ENCODE data around the gene RASA2.
"Not testable (repeated sequence)": the region's sequence is repeated elsewhere in the genome, so short reads cannot be mapped to it uniquely, and the experiment has no call there.

RASA2 gene

DNA sequence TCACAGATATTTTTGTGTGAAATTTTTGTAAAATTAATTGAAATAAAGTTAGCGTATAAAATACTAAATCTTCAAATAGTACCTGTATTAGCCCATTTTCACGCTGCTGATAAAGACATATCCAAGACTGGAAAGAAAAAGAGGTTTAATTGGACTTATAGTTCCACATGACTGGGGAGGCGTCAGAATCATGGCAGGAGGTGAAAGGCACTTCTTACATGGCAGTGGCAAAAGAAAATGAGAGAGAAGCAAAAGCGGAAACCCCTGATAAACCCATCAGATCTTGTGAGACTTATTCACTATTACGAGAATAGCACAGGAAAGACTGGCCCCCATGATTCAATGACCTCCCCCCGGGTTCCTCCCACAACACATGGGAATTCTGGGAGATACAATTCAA lies 49.2 kb downstream of the RASA2 start:
- H3K9me3 ChIP-seq (ENCODE audit: control insufficient read depth, low read length); H3K4me1 ChIP-seq (ENCODE audit: control insufficient read depth, insufficient read depth, low read length, poor library complexity, severe bottlenecking); H3K27ac ChIP-seq (ENCODE audit: low read depth, low read length, severe bottlenecking); H3K4me3 ChIP-seq (ENCODE audit: extremely low read depth, insufficient read depth, low read length, poor library complexity, severe bottlenecking): not testable (repeated sequence)
- 100% methylated on average over 2 of the region's 6 CpGs for WGBS, 2 experiments (ENCODE audit: insufficient coverage in 2 of 2)
- H3K36me3 ChIP-seq (ENCODE audit: control insufficient read depth, insufficient read depth, low read length), result peaks cover 29% of the 10 kb centered on the region

GRCh38 chr3:141537856-141538255 lies 51.0 kb downstream of the RASA2 start:
- no peak overlapping the region for H3K27ac ChIP-seq (ENCODE audit: low read depth, low read length, severe bottlenecking)
- no peaks in the 10 kb centered on the region for H3K4me1 ChIP-seq (ENCODE audit: control insufficient read depth, insufficient read depth, low read length, poor library complexity, severe bottlenecking)
- H3K4me3 ChIP-seq (ENCODE audit: extremely low read depth, insufficient read depth, low read length, poor library complexity, severe bottlenecking), result no peak overlapping the region
- H3K36me3 ChIP-seq (ENCODE audit: control insufficient read depth, insufficient read depth, low read length), result peaks cover 41% of the 10 kb centered on the region
- peaks cover 8% of the 10 kb centered on the region for H3K9me3 ChIP-seq (ENCODE audit: control insufficient read depth, low read length)

DNA sequence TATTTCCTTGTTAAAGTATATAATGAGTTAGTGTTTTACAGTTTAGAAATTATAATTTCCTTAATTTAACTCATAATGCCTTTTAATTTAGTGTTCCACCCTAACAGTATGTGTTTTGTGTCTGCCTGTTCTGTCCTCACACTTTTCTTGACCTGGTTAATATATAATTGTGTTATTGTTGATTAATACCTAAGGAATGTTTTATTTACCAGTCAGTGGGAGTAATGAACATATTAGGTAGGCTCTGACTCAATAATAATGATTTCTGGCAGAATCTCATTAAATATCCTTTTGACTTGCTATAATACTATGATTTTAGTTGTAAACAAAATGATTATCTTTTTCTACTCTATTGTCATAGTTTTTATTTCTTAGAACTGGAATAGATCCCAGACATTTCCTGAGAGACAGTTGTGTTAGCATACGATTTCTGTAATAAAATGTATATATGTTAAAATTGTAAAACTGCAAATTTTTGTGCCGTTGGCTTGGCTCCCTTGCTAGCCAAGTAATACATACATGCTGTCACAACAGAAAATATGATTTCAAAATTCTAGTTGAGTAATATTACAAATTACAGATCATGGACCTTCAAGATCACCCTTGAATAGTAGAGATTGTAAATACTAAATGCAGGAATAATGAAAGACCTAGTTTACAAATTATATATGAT lies 51.9 kb downstream of the RASA2 start:
- WGBS, 2 experiments (ENCODE audit: insufficient coverage in 2 of 2), result no CpG with 5 or more reads among the region's 2 CpGs
- H3K9me3 ChIP-seq (ENCODE audit: control insufficient read depth, low read length), result peaks cover 8% of the 10 kb centered on the region
- H3K4me3 ChIP-seq (ENCODE audit: extremely low read depth, insufficient read depth, low read length, poor library complexity, severe bottlenecking), result no peak overlapping the region
- H3K27ac ChIP-seq (ENCODE audit: low read depth, low read length, severe bottlenecking), result no peak overlapping the region
- no peaks in the 10 kb centered on the region for H3K4me1 ChIP-seq (ENCODE audit: control insufficient read depth, insufficient read depth, low read length, poor library complexity, severe bottlenecking)
- H3K36me3 ChIP-seq (ENCODE audit: control insufficient read depth, insufficient read depth, low read length), result peaks cover 40% of the 10 kb centered on the region

DNA sequence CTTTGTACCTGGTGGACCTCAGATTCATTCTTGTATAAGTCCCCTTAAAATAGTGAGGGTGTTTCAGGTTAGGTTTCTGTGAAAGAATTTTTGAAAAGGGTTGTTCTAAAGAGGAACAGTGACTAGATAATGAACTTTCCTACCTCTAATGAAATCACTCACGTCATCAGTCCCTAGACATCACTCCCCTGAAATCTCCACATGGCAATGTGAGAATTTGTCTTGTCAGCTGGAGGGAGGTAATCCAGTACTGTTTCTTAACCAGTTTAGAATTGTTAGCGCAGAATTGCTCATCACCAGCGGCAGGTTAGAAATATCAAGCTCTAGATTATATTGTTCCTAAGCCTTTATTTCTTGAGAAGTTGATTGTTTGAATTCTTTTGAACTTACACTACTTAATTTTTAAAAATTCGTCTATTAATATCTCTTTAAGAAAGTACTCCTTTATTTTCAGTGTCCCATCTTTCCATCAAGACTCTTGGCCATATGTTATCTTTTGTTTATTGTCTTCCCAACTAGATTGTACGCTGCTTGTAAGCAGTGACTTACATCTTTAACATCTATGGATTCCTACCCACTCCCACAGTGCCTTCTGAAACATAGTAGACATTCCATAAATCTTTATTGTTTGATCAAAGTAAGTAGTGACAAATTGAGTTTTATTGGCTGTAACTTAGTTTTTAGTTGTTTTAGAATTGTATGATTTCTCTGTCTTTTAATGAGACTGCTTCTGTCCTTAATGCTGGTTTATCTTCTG lies 52.8 kb downstream of the RASA2 start:
- H3K36me3 ChIP-seq (ENCODE audit: control insufficient read depth, insufficient read depth, low read length), result peaks cover 40% of the 10 kb centered on the region
- WGBS, 2 experiments (ENCODE audit: insufficient coverage in 2 of 2), result 100% methylated on average over 2 of the region's 5 CpGs; no CpG with 5 or more reads in 1 of the 2 experiments
- no peak overlapping the region for H3K4me3 ChIP-seq (ENCODE audit: extremely low read depth, insufficient read depth, low read length, poor library complexity, severe bottlenecking)
- H3K27ac ChIP-seq (ENCODE audit: low read depth, low read length, severe bottlenecking), result no peak overlapping the region
- no peaks in the 10 kb centered on the region for H3K4me1 ChIP-seq (ENCODE audit: control insufficient read depth, insufficient read depth, low read length, poor library complexity, severe bottlenecking)
- H3K9me3 ChIP-seq (ENCODE audit: control insufficient read depth, low read length), result peaks cover 8% of the 10 kb centered on the region

GRCh38 chr3:141540531-141540930 lies 53.7 kb downstream of the RASA2 start:
- no peak overlapping the region for H3K27ac ChIP-seq (ENCODE audit: low read depth, low read length, severe bottlenecking)
- no CpG with 5 or more reads among the region's 2 CpGs for WGBS, 2 experiments (ENCODE audit: insufficient coverage in 2 of 2)
- H3K36me3 ChIP-seq (ENCODE audit: control insufficient read depth, insufficient read depth, low read length), result peaks cover 46% of the 10 kb centered on the region
- H3K4me1 ChIP-seq (ENCODE audit: control insufficient read depth, insufficient read depth, low read length, poor library complexity, severe bottlenecking), result no peaks in the 10 kb centered on the region
- peaks cover 4% of the 10 kb centered on the region for H3K9me3 ChIP-seq (ENCODE audit: control insufficient read depth, low read length)
- no peak overlapping the region for H3K4me3 ChIP-seq (ENCODE audit: extremely low read depth, insufficient read depth, low read length, poor library complexity, severe bottlenecking)

GRCh38 chr3:141542202-141542969 lies 55.6 kb downstream of the RASA2 start:
- no CpG with 5 or more reads among the region's 2 CpGs for WGBS, 2 experiments (ENCODE audit: insufficient coverage in 2 of 2)
- peaks cover 10% of the 10 kb centered on the region for H3K9me3 ChIP-seq (ENCODE audit: control insufficient read depth, low read length)
- H3K4me1 ChIP-seq (ENCODE audit: control insufficient read depth, insufficient read depth, low read length, poor library complexity, severe bottlenecking), result no peaks in the 10 kb centered on the region
- no peak overlapping the region for H3K27ac ChIP-seq (ENCODE audit: low read depth, low read length, severe bottlenecking)
- no peak overlapping the region for H3K4me3 ChIP-seq (ENCODE audit: extremely low read depth, insufficient read depth, low read length, poor library complexity, severe bottlenecking)
- peaks cover 55% of the 10 kb centered on the region for H3K36me3 ChIP-seq (ENCODE audit: control insufficient read depth, insufficient read depth, low read length)

GRCh38 chr3:141542989-141543388 lies 56.2 kb downstream of the RASA2 start:
- Histone ChIP-seq H3K4me3 (ENCODE audit: extremely low read depth, insufficient read depth, low read length, poor library complexity, severe bottlenecking) (no peak overlapping the region), H3K36me3 (ENCODE audit: control insufficient read depth, insufficient read depth, low read length) (peaks cover 59% of the 10 kb centered on the region), H3K9me3 (ENCODE audit: control insufficient read depth, low read length) (peaks cover 16% of the 10 kb centered on the region), H3K4me1 (ENCODE audit: control insufficient read depth, insufficient read depth, low read length, poor library complexity, severe bottlenecking) (no peaks in the 10 kb centered on the region), H3K27ac (ENCODE audit: low read depth, low read length, severe bottlenecking) (no peak overlapping the region)

DNA sequence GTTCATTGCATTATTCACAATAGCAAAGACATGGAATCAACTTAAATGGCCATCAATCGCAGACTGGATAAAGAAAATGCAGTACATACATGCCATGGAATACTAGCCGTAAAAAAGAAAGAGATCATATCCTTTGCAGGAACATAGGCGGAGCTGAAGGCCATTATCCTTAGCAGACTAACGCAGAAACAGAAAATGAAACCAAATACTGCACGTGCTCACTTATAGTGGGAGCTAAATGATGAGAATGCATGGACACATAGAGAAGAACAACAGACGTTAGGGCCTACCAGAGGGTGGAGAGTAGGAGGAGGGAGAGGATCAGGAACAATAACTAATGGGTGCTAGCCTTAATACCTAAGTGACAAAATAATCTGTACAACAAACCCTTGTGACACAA lies 57.9 kb downstream of the RASA2 start:
- peaks cover 19% of the 10 kb centered on the region for H3K9me3 ChIP-seq (ENCODE audit: control insufficient read depth, low read length)
- H3K4me1 ChIP-seq (ENCODE audit: control insufficient read depth, insufficient read depth, low read length, poor library complexity, severe bottlenecking), result no peaks in the 10 kb centered on the region
- no peak overlapping the region for H3K4me3 ChIP-seq (ENCODE audit: extremely low read depth, insufficient read depth, low read length, poor library complexity, severe bottlenecking)
- 92 to 98% methylated on average over 5 to 6 of the region's 6 CpGs for WGBS, 2 experiments (ENCODE audit: insufficient coverage in 2 of 2)
- H3K27ac ChIP-seq (ENCODE audit: low read depth, low read length, severe bottlenecking), result no peak overlapping the region
- H3K36me3 ChIP-seq (ENCODE audit: control insufficient read depth, insufficient read depth, low read length), result peaks cover 72% of the 10 kb centered on the region

- Histone ChIP-seq H3K9me3 (ENCODE audit: control insufficient read depth, low read length) (peaks cover 19% of the 10 kb centered on the region), H3K36me3 (ENCODE audit: control insufficient read depth, insufficient read depth, low read length) (peaks cover 74% of the 10 kb centered on the region), H3K4me1 (ENCODE audit: control insufficient read depth, insufficient read depth, low read length, poor library complexity, severe bottlenecking) (no peaks in the 10 kb centered on the region), H3K27ac (ENCODE audit: low read depth, low read length, severe bottlenecking) (no peak overlapping the region), H3K4me3 (ENCODE audit: extremely low read depth, insufficient read depth, low read length, poor library complexity, severe bottlenecking) (no peak overlapping the region)
- WGBS, 2 experiments (ENCODE audit: insufficient coverage in 2 of 2), result 100% methylated on average over 1 of the region's 3 CpGs; no CpG with 5 or more reads in 1 of the 2 experiments
These were observed 59.3 kb downstream of the RASA2 start for GRCh38 chr3:141546081-141546480.

GRCh38 chr3:141546586-141546985 lies 59.8 kb downstream of the RASA2 start:
- no peak overlapping the region for H3K4me3 ChIP-seq (ENCODE audit: extremely low read depth, insufficient read depth, low read length, poor library complexity, severe bottlenecking)
- 100% methylated on average over 1 of the region's 3 CpGs; no CpG with 5 or more reads in 1 of the 2 experiments for WGBS, 2 experiments (ENCODE audit: insufficient coverage in 2 of 2)
- peaks cover 73% of the 10 kb centered on the region for H3K36me3 ChIP-seq (ENCODE audit: control insufficient read depth, insufficient read depth, low read length)
- H3K4me1 ChIP-seq (ENCODE audit: control insufficient read depth, insufficient read depth, low read length, poor library complexity, severe bottlenecking), result no peaks in the 10 kb centered on the region
- no peak overlapping the region for H3K27ac ChIP-seq (ENCODE audit: low read depth, low read length, severe bottlenecking)
- H3K9me3 ChIP-seq (ENCODE audit: control insufficient read depth, low read length), result peaks cover 19% of the 10 kb centered on the region

Measured in mesodermal cell (in vitro differentiated cells).